Gastroesophageal sphincter (tissue), 4 donors: ENCODE measurements around the gene GNAI1. TPM values are rescaled to one million over a fixed set of nuclear protein-coding genes. Genes with fewer than 3 reads are reported as not detected.

Experiments
- ATAC-seq: fragments of 150-250 bp; one replicate; pipeline ENCODE4 v1.9.1; 2016; ENCODE audit warnings: mild to moderate bottlenecking, moderate library complexity
- H3K27ac ChIP-seq, 4 donors: fragments of 200-600 bp; sonication (generic) in 3 of 4; 1 replicate in 3 of 4; 2 replicates in 1 of 4; pipeline ENCODE4 v1.5.1; 2016 to 2019
- H3K27me3 ChIP-seq: fragments of 200-600 bp; sonication (generic); one replicate; pipeline ENCODE4 v1.5.1; 2019
- H3K36me3 ChIP-seq, 2 donors: fragments of 200-600 bp; sonication (generic); one replicate each; pipeline ENCODE4 v1.5.1; 2019; ENCODE audit warnings: control low read depth in 1 of 2
- H3K4me1 ChIP-seq, 3 donors: fragments of 200-600 bp; sonication (generic); 1 replicate in 2 of 3; 2 replicates in 1 of 3; pipeline ENCODE4 v1.5.1; 2016 to 2019; ENCODE audit warnings: control low read depth in 2 of 3
- H3K4me3 ChIP-seq, 2 donors: fragments of 200-600 bp; sonication (generic); one replicate each; pipeline ENCODE4 v1.5.1; 2019; ENCODE audit warnings: mild to moderate bottlenecking in 1 of 2, moderate library complexity in 1 of 2
- H3K9me3 ChIP-seq, 3 donors: fragments of 200-600 bp; sonication (generic); one replicate each; pipeline ENCODE4 v1.5.1; 2017 to 2019; ENCODE audit warnings: control low read depth in 2 of 3
- EP300 ChIP-seq: sonication (generic); formaldehyde crosslinking; IDR thresholded peaks from one replicate; pipeline ENCODE4 v1.6.1; 2017; ENCODE audit warnings: antibody characterized with exemption, mild to moderate bottlenecking
- POLR2A ChIP-seq, 2 donors: fragments of 450-650 bp; IDR thresholded peaks; one replicate each; pipeline ENCODE4 v1.6.1; 2017; ENCODE audit warnings: antibody characterized with exemption in 2 of 2, mild to moderate bottlenecking in 2 of 2, moderate library complexity in 1 of 2
- POLR2AphosphoS5 ChIP-seq: sonication (generic); formaldehyde crosslinking; IDR thresholded peaks from one replicate; pipeline ENCODE4 v1.6.1; 2017; ENCODE audit warnings: antibody characterized with exemption
- WGBS, 2 donors: methylation state at CpG; one replicate each; pipeline ENCODE4 v1.1.5; 2018; ENCODE audit warnings: low coverage in 1 of 2; 5-methylcytosine and 5-hydroxymethylcytosine counted together
- total RNA-seq, 4 donors: library from RNA; depleted of rRNA; stranded (reverse); fragments of >200 nt; gene quantifications; one replicate each; pipeline ENCODE4 v1.1.0, GENCODE V29; 2016
- TF ChIP-seq, protein P1 (sequence below), 4 experiments: fragments of 200-600 bp in 2 of 4; fragments of 450-650 bp in 2 of 4; sonication (generic) in 1 of 4; IDR thresholded peaks; one replicate each; pipeline ENCODE4 v1.5.1; 2017 to 2019; ENCODE audit warnings: antibody characterized with exemption in 4 of 4, mild to moderate bottlenecking in 2 of 4, moderate library complexity in 2 of 4

GNAI1 gene
- total RNA-seq, 4 donors from 2014 or later, result 76.8 to 136 (median 108) TPM

DNA sequence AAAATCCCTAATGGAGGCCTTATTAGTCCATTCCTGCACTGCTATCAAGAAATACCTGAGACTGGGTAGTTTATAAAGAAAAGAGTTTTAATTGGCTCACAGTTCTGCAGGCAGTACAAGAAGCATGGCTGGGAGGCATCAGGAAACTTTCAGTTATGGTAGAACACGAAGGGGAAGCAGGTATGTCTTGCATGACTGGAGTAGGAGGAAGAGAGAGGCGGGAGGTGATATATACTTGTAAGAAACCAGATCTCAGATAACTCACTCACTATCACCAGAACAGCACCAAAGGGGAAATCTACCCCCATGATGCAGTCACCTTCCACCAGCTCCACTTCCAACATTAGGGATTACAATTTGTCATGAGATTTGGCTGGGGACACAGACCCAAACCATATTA lies 35.8 kb downstream of the GNAI1 start:
- H3K27me3 ChIP-seq, result no peaks in the 10 kb centered on the region
- no peak for ATAC-seq
- H3K4me3 ChIP-seq, result no peak overlapping the region
- no peak overlapping the region for H3K27ac ChIP-seq
- no peak for TF ChIP-seq EP300
- TF ChIP-seq POLR2AphosphoS5, result no peak
- TF ChIP-seq, protein P1, sequence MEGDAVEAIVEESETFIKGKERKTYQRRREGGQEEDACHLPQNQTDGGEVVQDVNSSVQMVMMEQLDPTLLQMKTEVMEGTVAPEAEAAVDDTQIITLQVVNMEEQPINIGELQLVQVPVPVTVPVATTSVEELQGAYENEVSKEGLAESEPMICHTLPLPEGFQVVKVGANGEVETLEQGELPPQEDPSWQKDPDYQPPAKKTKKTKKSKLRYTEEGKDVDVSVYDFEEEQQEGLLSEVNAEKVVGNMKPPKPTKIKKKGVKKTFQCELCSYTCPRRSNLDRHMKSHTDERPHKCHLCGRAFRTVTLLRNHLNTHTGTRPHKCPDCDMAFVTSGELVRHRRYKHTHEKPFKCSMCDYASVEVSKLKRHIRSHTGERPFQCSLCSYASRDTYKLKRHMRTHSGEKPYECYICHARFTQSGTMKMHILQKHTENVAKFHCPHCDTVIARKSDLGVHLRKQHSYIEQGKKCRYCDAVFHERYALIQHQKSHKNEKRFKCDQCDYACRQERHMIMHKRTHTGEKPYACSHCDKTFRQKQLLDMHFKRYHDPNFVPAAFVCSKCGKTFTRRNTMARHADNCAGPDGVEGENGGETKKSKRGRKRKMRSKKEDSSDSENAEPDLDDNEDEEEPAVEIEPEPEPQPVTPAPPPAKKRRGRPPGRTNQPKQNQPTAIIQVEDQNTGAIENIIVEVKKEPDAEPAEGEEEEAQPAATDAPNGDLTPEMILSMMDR (IDR thresholded peaks at IDR 0.05), result no peak
- no peak for TF ChIP-seq POLR2A (IDR thresholded peaks at IDR 0.05)
- no peaks in the 10 kb centered on the region for H3K36me3 ChIP-seq
- peaks cover 0 to 7% (median 0%) of the 10 kb centered on the region in 3 donors for H3K9me3 ChIP-seq
- H3K4me1 ChIP-seq, result peaks cover 0 to 21% (median 0%) of the 10 kb centered on the region in 3 donors
- 94 to 100% methylated on average over 1 to 2 of the region's 2 CpGs for WGBS, 2 donors

- Histone ChIP-seq H3K9me3 (peaks cover 0 to 7% (median 0%) of the 10 kb centered on the region in 3 donors), H3K4me1 (peaks cover 0 to 1% (median 0%) of the 10 kb centered on the region in 3 donors), H3K27me3 (no peaks in the 10 kb centered on the region), H3K27ac (no peak overlapping the region), H3K4me3 (no peak overlapping the region), H3K36me3 (no peaks in the 10 kb centered on the region)
- TF ChIP-seq POLR2A (IDR thresholded peaks at IDR 0.05) (no peak), EP300 (no peak), POLR2AphosphoS5 (no peak)
- TF ChIP-seq, protein P1 (IDR thresholded peaks at IDR 0.05), result no peak
- WGBS, 2 donors, result 65 to 68% methylated on average over 4 of the region's 4 CpGs
- ATAC-seq, result no peak
Measured at GRCh38 chr7:80172387-80172786, 37.8 kb downstream of the GNAI1 start.

DNA sequence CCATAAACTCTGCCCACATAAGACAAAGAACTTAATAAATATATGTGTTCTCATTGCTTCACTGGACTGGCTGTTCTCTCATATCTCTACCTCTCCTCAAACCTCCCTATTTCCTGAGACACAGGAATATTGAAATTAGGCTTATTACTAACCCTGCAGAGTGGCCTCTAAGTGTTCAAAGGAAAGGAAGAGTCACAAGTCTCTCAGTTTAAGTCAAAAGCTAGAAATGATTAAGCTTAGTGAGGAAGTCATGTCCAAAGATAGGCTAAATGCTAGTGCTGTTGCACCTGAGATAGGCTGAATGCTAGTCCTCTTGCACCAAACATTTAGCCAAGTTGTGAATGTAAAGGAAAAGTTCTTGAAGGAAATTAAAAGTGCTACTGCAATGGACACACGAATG lies 41.1 kb downstream of the GNAI1 start:
- TF ChIP-seq POLR2AphosphoS5 (no peak), EP300 (no peak), POLR2A (IDR thresholded peaks at IDR 0.05) (no peak)
- TF ChIP-seq, protein P1 (IDR thresholded peaks at IDR 0.05), result no peak
- Histone ChIP-seq H3K4me3 (no peak overlapping the region), H3K27ac (no peak overlapping the region), H3K27me3 (no peaks in the 10 kb centered on the region), H3K9me3 (peaks cover 0 to 7% (median 0%) of the 10 kb centered on the region in 3 donors), H3K4me1 (peaks cover 0 to 19% (median 0%) of the 10 kb centered on the region in 3 donors), H3K36me3 (no peaks in the 10 kb centered on the region)
- ATAC-seq, result no peak
- WGBS, 2 donors, result 75 to 80% methylated on average over 1 of the region's 1 CpG

GRCh38 chr7:80181411-80181810 lies 46.8 kb downstream of the GNAI1 start:
- ATAC-seq, result no peak
- WGBS, 2 donors, result 85 to 89% methylated on average over 4 of the region's 4 CpGs
- Histone ChIP-seq H3K4me1 (peaks cover 0 to 58% (median 0%) of the 10 kb centered on the region in 3 donors), H3K36me3 (no peaks in the 10 kb centered on the region), H3K27ac (no peak overlapping the region), H3K27me3 (no peaks in the 10 kb centered on the region), H3K4me3 (no peak overlapping the region), H3K9me3 (no peaks in the 10 kb centered on the region)
- TF ChIP-seq, protein P1 (IDR thresholded peaks at IDR 0.05), result no peak
- TF ChIP-seq EP300 (no peak), POLR2AphosphoS5 (no peak), POLR2A (IDR thresholded peaks at IDR 0.05) (no peak)

DNA sequence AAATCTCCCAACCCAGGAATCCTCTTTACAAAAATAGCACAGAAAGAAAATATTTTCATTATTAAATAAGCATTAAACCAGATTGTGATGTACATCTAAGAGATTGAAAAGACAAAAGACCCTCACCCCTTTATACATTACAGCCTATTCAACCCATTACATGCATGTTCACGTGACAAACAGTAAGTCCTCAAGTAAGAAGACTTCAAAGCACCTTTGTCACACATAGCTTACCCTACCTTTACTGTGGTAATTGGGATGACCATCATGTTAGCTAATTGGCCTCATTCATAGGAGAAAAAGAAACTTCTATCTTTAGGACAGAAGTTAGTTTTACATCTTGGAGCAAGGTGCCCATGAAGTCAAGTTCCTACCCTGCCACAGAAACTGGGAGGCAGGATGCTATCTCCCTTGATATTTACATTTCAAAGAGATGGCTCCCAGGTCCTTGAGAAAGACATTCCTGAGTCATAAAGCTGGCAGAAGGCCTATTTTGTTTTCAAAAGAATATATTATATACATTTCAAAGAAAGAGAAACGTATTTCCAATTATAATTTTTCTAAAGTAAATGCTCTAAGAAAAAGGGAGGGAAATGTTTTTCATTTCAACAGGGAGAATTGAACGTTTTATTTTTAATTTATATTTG lies 48.1 kb downstream of the GNAI1 start:
- no peak overlapping the region for H3K4me3 ChIP-seq
- no peaks in the 10 kb centered on the region for H3K36me3 ChIP-seq
- no peak overlapping the region for H3K27ac ChIP-seq
- no peak for ATAC-seq
- H3K27me3 ChIP-seq, result no peaks in the 10 kb centered on the region
- H3K4me1 ChIP-seq, result peaks cover 0 to 70% (median 6%) of the 10 kb centered on the region in 3 donors
- 64 to 67% methylated on average over 3 of the region's 3 CpGs for WGBS, 2 donors
- TF ChIP-seq EP300, result no peak
- TF ChIP-seq, protein P1 (IDR thresholded peaks at IDR 0.05), result no peak
- TF ChIP-seq POLR2AphosphoS5, result no peak
- no peak for TF ChIP-seq POLR2A (IDR thresholded peaks at IDR 0.05)
- H3K9me3 ChIP-seq, result no peaks in the 10 kb centered on the region
